GDM1 (cell line): Measurements from ENCODE around the gene C6orf89.
"Not testable (repeated sequence)": the region's sequence is repeated elsewhere in the genome, so short reads cannot be mapped to it uniquely, and the experiment has no call there.

ENCODE experiments used
- DNase-seq: peaks from one replicate; lab custom pipeline; 2025; lab: John Stamatoyannopoulos, UW

The C6orf89 gene

DNA sequence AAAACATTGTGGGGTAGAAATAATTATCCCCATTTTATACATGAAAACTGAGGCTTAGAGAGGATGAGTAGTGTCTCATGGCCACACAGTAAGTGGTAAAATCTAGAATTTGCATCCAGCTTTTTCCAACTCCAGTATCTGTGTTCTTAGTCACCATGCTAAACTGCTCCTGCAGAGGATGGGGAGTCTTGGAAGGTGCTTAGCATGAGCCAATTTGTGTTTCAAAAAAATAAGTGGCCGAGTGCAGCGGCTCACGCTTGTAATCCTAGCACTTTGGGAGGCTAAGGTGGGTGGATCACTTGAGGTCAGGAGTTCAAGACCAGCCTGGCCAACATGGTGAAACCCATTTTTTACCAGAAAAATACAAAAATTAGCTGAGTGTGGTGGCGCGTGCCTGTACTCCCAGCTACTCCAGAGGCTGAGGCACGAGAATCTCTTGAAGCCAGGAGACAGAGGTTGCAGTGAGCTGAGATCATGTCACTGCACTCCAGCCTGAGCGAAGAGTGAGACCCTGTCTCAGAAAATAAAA is 2.4 kb downstream of the C6orf89 start:
- DNase-seq, result no peak

DNA sequence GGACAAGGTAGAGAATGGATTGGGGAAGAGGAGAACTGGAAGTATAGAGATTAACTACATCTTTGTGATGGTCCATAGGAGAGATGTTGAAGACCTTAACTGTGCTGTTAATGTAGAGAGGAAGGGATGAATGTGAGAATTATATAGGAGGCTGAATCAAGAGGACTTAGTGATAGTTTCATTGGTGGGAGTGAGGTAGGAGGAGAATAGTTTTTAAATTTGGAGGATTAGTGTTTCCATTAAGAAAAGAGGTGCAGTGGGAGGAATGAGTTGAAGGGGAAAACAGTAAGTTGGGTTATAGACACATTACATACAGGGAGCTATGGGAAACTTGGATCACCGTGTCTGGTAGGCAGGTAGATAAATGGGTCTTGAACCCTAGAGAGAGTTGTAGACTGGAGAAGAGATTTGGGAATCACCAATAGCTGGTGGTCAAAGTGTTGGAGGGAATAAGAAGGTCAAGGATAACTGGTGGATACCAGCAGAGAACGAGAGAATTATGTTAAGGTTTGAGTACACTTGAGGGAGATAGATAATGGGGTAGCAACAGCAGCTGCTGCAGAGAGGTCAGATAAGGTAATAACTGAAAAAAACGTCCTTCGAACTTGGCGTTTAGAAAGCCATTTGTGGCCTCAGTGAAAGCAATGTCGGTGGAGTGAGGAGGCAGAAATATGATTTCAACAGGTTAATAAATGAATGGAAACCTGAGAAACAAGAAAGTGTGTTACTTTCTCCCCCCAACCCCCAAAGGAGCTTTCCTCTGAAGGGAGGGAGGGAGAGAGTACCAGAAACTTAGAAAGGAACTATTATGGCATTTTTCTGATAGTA is 3.1 kb downstream of the C6orf89 start:
- no peak for DNase-seq

DNA sequence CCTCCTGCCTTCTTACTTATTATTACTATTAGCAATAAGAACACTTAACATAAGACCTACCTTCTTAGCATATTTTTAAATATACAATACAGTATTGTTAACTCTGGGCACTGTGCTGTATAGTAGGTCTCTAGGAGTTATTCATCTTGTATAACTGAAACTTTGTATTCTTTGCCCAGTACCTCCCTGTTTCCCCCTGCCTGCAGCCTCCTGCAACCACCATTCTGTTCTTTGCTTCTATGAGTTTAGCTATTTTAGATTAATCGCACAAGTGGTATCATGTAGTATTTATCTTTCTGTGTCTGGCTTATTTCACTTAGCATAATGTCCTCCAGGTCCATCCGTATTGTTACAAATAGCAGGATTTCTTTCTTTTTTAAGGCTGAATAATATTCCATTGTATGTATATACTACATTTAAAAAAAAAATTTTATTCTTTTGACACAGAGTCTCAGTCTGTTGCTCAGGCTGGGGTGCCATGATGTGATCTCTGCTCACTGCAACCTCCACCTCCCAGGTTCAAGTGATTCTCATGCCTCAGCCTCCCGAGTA is 4.4 kb downstream of the C6orf89 start:
- DNase-seq, result no peak

DNA sequence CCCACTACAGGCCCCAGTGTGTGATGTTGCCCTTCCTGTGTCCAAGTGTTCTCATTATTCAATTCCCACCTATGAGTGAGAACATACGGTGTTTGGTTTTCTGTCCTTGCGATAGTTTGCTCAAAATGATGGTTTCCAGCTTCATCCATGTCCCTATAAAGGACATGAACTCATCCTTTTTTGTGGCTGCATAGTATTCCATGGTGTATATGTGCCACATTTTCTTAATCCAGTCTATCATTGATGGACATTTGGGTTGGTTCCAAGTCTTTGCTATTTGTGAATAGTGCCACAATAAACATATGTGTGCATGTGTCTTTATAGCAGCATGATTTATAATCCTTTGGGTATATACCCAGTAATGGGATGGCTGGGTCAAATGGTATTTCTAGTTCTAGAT is 5.4 kb downstream of the C6orf89 start:
- DNase-seq, result not testable (repeated sequence)

DNA sequence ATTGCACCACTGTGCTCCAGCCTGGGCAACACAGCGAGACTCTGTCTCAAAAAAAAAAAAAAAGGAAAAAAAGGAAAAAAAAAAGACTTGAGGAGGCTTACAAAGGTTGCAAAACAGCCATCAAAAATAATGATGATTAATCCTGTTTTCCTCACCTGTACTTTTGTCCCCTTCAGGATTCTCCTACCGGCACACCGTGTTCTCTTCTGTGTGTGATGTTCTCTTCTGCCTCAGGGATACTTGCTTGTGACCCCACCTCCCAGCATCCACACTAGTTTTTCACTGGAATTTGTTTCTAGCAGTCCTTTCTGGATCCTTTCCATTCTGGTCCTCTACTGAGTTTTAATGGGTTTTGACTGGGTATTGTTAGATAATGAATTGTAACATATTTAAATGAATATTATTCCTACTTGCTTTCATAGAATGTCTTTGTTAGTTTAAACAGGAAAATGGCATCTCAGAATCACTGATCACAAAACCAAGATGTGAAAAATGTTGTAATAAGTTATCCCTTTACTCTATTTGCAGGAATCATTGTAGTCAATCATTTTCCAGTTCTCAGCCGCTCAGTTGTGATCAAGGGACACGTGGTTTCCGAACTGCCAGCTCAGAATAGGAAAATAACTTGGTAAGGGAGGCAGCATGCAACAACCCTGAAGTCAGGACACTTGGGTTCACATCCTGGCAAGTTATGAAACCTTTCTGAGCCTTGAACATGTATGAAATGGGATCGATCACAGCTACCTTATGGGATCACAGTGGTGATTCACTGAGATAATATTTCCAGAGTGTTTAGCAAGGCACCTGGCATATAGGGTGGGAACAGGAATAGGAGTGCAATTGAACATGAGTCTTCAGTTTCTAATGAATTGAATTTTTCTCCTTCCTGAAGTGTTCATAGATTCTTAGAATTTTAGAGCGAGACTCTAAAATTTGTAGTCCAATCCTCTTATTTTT is 8.5 kb downstream of the C6orf89 start:
- no peak for DNase-seq

DNA sequence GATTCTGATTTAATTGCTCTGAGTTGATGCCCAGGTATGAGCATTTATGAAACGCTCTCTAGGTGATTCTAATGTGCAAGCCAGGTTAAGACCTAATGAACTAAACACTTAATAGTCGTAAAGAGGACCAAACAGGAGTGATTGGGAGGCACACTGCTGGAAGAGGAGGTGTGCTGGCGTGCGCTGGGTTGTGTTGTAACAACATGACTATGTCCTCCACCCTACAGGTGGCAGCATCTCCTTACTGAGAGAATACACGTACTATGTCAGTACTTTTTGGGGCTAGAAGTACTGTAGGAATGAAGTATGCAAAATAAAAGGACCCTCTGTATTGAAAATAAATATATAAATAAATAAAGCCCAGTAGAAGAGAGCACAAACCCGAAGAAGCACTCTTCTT is 11.9 kb downstream of the C6orf89 start:
- peak; percentile 46 for DNase-seq

DNA sequence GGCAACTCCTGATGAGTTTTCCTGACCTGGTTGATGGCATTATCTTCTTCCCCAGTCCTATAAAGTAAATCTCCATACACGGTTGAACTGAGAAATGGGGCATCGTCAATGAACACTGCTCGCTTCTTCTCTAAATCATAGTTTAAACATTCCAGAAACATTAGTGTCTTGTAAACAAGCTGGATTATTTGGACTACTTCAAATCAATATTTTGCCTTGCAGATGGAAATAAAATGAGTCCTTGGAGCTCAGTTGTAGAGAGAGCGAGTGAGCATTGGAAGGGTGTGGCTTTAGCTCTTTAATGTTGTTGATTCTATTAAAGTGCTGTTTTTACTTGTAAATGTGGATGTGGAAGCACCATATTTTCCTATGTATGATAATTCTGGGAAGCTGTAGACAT is 18.4 kb downstream of the C6orf89 start:
- no peak for DNase-seq

DNA sequence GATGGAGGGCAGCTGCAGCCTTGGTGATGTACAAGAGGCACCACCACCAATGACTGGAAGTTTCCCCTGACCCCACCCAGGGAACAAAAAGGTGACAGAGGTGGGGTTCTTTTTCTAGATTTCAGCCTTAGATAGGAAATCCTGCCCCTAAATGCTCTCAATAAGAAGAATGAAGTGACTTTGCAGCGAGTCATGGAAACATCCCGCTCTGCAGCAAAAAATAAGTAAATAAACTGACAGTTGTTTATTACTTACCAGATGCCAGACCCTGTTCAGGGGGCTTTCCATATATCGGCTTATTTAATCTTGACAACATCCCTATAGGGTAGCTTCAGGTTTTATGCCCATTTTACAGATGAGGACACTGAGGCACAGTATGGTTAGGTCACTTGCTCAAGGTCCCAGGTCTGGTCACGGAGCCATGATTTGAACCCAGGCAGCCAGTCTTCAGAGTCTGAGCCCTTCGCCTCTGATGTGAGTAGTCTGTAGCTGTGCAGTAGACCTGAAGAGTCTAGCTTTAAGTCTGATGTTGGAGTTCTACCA is 19.2 kb downstream of the C6orf89 start:
- DNase-seq, result no peak

DNA sequence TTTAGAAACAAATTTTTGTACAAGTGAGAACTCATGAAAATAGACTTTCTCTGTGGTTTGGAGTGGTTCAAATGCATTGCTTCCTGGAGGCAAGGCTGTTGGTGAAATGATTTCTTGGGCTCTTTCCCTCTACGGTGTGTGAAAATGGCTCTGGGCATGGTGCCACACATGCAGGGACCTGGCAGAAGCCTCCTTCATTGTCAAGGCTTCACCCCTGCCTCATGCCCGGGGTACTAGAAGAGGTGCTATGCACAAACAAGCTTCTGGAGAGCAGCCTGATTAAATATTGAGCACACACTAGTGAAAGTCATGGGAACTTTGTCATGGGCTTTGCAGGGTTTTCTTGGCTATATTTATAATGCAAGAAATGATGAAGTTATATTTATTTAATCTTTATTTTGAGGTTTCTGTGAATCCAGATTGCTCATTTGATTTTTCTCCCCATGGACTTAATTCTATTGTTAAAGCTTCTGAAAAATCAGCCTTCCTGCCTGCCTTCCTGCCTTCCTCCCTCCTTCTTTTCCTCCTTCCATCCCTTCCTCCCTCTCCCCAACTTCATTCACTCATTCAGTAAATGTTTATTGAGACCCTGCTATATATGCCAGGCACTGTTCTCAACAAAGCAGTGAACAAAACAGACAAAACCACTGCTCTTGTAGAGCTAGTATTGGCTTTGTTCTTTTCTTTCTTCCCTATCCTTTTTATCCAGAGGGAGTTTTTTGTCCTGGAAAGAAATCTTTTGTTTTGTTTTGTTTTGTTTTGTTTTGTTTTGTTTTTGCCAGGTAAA is 21.0 kb downstream of the C6orf89 start:
- no peak for DNase-seq

DNA sequence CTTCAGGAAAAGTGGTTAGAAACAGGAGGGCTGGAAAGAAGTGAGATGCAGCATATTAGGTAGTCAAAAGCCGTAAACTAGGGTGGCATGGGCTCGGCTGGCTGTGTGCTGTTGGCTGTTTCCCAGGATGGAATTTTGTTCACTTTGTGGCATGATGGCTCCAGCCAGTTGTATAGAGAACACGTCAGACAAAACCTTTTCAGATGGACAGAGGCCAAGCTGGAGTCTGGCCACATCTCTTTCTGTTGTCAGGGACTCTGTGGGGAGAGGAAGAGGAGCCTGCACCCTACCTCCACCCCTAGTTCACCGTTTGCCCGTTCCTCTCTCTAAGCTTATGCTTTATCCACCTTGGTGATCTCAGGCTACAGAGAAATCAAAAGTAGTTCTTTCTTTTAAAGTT is 22.0 kb downstream of the C6orf89 start:
- no peak for DNase-seq

DNA sequence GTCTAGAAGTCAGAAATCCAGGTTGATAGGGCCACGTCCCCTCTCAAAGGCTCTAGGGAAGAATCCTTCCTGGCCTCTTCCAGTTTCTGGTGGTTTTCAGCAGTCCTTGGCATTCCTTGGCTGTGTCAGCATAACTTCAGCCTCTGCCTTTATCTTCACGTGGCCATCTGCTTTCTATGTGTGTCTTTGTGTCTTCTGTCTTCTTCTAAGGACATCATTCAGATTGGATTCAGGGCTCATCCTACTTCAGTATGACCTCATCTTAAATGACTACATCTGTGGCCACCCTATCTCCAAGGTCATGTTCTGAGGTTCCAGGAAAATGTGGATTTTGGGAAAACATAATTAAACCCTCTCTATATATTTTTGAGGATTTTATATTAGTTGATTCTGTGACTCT is 23.0 kb downstream of the C6orf89 start:
- DNase-seq, result no peak

DNA sequence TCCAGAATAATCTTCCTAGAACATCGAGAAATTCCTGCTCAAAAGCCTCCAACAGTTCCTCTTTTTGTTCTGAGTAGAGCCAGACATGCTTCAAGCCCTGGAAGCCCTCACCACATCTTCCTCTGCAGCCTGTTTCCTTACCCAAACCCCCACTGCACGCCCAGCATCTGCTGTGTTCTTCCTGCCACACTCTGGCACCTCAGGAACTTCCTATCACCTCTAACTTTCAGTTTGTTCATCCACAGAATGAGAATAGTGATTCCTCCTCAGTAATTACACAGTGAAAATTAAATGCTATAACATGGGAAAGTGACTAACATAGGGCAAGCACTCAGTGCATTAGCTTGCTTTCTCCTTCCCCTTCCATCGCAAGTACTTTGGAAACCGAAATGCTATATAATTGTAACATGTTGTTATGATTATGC is 26.3 kb downstream of the C6orf89 start:
- peak; percentile 92 for DNase-seq

DNA sequence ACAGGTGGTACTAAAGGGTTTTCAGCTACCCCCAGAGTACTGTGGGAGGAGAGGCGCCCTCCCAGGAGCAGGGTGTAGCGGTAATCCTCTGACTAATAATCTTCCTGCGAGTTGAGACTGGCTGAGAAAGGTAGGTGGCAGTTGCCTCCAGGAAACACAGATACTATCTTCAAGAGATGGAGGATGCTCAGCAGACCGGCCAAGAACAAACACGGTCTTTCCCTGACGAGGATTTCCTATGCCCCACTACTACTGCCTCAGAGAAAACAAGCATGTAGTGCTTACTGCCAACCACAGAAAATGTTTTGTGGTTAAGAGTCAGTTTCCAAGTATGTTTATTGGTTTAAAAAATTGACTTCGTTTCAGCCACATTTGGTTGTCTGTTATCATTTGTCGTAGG is 26.8 kb downstream of the C6orf89 start:
- peak; percentile 37 for DNase-seq

DNA sequence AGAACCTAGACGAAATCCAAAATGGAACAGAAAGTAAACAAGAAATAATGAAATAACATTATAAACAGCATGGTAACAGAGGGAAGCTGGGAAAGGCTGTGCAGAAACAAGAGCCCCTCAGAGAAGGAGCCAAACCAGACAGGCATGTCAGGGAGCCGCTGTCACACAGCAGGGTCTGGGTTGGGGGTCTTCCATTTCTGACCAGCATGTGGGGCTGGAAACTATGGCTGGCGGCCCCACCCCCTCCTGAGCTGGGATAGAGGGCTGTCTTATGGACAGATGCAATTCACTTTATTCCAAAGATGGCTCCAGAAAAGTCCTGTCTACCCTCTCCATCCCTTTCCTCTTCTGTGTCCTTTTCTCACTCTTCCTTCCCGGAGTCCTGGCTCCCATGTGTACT is 27.3 kb downstream of the C6orf89 start:
- no peak for DNase-seq

DNA sequence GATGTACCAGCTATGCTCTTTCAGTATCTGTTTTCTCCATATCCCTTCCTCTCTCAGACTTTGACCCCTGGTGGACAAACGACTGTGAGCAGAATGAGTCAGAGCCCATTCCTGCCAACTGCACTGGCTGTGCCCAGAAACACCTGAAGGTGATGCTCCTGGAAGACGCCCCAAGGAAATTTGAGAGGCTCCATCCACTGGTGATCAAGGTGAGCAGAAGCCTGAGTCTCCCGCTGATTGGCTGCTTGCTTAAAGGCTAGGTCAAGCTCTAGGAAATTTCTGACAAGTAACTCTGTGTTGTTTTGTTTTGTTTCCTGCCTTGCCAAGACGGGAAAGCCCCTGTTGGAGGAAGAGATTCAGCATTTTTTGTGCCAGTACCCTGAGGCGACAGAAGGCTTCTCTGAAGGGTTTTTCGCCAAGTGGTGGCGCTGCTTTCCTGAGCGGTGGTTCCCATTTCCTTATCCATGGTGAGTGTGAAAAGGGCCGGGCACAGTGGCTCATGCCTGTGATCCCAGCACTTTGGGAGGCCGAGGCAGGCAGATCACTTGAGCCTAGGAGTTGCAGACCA is 28.6 kb downstream of the C6orf89 start:
- no peak for DNase-seq

DNA sequence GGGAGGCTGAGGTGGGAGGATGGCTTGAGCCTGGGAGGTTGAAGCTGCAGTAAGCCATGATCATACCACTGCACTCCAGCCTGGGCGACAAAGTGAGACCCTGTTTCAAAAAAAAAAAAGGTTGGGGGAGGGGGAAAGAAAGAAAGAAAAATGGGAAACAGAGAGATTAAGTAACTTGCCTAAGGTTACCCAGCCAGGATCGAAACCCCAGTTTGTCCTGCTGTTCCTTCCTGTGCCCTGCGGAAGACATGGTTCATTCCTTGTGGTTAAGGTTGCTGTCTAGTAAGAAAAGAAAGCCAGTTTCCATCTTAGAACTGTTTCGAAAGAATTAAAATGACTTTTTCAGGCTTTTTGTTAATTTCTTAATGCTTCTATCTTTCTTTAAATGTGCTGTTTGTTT is 29.8 kb downstream of the C6orf89 start:
- no peak for DNase-seq

DNA sequence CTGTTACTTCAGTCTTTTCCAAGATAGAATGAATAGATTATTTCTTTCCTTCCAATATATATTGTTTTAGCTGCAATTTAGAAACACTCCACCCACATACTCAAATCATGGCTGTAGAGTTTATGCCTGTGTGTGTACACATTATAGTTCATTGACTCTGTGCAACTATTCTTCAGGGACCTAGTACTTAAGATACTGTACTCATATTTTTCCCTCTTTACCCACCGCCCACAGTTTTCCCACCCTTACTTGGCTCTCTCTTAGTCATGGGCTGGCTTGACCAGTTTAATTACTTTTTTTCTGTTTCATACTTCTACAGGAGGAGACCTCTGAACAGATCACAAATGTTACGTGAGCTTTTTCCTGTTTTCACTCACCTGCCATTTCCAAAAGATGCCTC is 30.4 kb downstream of the C6orf89 start:
- DNase-seq, result no peak

DNA sequence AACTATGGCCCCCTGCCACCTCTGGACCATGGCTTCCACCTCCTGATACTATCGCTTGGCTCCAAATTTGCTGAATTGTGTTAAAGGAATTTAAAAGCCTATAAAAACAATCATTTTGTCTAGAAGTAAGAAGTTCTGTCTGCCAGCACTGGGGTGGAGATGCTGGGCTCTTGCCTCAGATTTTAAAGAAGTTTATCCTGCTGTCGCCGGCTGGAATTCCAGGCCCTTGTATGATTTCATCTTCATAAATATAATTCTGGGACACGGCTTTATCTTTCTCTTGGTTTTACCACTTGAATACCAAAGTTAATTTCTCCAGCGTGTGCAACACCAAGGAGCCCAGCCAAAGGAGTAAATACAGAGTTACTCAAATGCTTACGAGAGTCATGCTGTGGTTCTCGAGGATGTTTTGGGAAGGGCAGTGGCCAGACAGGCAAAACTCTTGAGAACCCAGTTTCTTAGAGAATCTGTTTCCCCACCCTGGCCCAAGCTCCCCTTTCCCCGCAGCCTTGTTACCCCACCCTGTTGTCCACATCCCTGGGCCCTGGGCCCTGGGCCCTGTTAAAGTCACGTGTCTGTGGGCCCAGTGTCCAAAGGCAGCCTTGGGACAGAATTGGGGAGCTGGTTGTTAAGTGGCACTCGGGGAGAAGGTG is 31.9 kb downstream of the C6orf89 start:
- DNase-seq, result no peak

DNA sequence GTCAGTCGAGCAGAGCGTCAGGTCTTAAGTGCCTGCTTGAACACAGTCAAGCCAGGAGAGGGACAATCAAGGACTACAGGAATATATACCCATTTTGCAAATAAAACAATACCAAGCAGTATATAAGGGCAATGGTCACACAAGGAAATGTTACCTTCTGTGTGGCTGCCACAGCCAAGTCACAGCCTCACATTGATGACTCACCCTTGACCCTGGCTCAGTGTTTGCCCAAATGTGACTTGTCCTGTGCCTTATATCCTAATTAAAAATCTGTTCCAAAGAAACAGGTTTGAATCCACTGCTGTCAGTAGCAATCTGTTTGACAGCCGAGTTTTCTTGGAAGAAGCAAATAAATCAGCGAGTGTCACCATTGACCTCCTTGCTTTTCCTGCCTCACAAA is 34.3 kb downstream of the C6orf89 start:
- no peak for DNase-seq

DNA sequence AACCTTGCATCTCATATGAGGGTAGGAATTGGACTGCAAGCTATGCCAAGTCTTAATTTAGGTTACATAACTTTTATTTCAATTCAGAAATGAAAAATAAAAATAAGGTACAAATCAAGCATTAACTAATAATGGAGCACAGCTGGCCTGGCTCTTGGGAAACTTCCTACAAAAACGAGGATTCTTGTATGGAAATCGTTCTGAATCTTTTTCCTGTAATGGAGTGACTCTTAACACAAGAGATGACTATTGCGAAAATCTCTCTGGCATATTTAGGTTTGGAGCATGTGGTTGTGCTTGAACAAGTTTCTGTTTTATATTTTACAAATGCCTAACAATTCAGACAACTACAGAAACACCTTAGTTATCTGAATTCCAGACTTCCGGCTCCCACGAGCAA is 34.8 kb downstream of the C6orf89 start:
- DNase-seq, result no peak

DNA sequence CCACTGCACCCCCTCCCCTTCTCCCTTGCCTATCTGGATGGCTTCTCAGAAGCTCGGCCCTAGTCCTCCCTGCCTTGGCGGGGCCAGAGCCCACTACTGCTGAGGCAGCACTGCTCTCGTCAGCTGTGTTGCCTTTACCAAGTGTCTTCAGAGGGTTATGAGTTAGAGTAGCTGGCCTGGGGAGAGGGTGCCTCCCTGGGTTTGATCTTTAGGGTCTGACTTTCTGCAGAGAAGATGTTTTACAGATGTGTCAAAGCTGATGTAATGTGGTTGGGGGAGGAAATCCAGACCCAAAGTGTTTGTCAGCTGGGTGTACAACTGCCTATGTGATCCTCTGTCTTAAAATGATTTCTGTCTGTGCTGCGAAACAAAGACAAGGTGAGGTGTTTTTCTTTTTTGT is 38.4 kb downstream of the C6orf89 start:
- DNase-seq, result no peak
